ENCODE measurements around the gene TTL.

The TTL gene

DNA sequence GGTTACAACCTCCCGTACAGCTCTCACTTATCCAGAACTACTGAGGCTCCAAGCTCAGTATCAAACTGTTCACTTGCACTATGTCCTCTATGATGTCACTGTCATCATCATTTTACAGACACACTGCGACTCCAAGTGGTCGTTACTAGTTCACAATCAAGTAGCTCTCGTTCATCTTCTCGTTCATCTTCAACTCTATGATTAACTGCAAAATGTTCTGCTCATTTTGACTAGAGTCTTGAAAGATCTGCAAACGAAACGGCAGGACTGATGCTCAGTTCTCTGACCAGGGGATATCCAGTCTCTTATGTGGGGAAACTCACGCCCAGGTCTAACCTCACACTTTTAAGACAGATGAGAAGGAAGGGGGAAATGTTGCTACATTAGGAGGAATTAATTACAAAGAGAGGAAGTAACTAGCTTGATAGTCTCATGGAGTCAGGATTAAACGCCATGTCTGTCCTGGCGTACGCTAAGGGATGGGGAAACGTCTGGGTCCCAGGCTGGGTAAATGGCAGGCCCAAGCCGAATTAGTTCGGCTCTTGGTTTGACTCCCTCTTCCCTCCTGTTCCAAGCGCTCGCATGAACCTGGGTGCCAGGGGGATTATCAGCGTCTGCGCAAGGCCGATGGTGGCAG lies 101.7 kb downstream of the TTL start:
- no peak for DNase-seq (ENCODE audit: low read depth)

DNA sequence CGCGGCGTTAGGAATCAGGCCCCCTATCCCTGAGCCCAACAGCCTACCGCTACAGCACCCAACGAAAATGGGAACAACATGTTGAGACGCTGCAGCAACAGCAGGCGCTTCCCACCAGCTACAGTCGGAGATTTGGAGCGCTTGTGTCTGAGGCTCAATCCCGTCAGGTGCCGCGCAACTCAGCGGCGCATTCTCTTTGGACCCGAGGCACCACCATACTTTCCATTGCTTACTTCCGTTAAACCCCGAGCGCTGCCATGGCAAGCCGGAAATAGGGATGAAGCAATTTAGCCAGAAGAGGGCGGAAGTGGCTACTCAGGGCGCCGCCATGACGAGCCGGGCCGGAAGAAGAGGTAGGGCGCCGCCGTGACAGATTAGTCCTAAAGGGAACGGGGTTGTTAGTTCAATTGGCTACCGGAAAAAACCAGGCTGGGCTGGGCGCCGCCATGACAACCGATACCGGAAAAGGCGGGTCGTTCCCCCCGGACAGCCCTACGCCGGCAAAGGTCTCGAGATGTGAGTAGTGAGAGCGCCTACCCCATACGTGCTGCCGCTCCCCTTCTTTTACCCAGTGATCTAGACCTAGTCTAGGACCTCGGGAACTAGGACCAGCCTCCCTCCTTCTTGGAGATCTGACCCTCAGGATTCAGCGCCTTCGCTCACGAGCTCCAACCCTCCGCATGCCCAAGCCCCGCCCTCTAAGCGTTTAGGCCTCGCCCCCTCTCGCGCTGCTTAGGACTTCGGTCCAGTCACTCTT lies 102.4 kb downstream of the TTL start, which contains the start of gene CHCHD5:
Gene CHCHD5 (plus strand): TSS at position 476 of the 757 bp plus-strand sequence. CDS start 39 bp downstream, at position 515.
- DNase-seq (ENCODE audit: low read depth), result peak; percentile 96

DNA sequence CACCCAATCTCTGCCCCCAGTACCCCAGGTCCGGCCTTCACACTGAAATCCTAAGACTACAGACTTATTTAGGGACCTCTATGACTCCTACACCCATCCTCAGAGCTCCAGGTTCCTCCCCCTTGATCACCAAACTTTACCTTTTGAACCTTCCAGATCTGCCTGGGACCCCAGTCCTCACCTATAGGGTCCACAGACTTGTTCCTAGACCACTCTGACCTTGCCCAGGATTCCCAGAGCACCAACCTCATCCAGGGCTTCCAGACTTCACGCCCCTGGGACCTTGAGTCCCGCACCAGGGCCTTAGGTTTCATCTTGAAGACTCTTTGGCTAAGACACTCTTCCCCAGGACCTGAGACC lies 102.9 kb downstream of the TTL start:
- DNase-seq (ENCODE audit: low read depth), result no peak

DNA sequence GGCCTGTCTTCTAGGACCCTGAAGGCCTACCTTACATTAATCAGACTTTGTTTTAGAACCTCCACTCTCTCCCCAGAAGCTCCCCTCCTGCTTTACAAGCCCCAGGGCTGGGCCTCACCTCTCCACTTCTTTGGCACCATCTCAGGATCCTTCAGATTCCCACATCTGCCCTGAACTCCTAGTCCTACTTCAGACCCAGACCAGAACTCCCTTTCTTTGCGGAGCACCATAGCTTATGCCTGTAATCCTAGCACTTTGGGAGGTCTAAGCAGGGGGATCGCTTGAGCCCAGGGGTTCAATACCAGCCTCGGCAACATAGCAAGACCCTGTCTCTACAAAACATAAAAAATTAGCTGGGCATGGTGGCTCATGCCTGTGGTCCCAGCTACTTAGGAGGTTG lies 103.4 kb downstream of the TTL start:
- DNase-seq (ENCODE audit: low read depth), result no peak

DNA sequence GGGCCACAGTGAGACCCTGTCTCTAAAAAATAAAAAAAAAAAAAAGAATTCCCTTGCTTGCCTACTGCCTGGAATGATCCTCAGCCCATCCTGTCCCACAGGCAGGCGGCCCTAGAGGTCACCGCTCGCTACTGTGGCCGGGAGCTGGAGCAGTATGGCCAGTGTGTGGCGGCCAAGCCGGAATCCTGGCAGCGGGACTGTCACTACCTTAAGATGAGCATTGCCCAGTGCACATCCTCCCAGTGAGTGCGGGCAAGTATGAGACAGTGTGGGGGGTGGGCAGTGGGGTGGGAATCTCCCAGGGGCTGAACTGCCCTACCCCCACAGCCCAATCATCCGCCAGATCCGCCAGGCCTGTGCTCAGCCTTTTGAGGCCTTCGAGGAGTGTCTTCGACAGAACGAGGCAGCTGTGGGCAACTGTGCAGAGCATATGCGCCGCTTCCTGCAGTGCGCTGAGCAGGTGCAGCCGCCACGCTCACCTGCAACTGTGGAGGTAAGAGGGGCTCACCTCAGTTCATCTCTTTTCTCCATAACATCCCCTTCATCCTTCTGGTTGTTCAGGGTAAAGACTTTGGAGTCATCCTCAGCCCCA lies 104.0 kb downstream of the TTL start:
- no peak for DNase-seq (ENCODE audit: low read depth)

DNA sequence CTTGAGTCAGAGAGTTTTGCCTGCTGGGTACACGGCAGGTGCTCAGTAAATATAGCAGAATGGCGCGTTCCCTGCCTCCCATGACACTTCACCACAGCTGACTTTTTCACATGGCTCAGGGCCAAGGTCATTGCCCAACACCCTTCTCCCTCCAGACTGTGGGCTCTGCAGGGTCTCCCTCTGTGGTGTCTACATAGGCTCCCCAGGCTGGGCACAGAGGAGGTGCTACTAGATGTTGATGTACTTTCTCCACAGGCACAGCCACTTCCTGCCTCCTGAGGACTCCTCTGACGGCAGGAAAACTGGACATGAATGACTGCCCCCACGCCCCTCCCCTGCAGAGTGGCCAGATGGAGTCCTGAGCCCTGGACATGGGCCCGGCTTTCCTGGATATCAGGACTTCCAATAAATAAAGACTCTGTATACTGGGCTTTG lies 106.7 kb downstream of the TTL start:
- DNase-seq (ENCODE audit: low read depth), result peak; percentile 13
